ENCODE measurements around the gene ZNF740.
"Not testable (repeated sequence)": the region's sequence is repeated elsewhere in the genome, so short reads cannot be mapped to it uniquely, and the experiment has no call there.

The ZNF740 gene

GRCh38 chr12:53176750-53177149, 3.8 kb upstream of the ZNF740 start:
- Histone ChIP-seq H3K4me1 (ENCODE audit: insufficient read depth, low read length, severe bottlenecking) (peaks cover 16% of the 10 kb centered on the region), H3K9me2 (ENCODE audit: low read depth, low read length) (no peaks in the 10 kb centered on the region), H3K27ac (ENCODE audit: low read depth, low read length, poor library complexity, severe bottlenecking) (no peak overlapping the region), H3K9me3 (ENCODE audit: low read length) (no peaks in the 10 kb centered on the region), H3K4me2 (ENCODE audit: low read length) (no peak overlapping the region), H4K20me1 (ENCODE audit: insufficient read depth, low read length) (no peaks in the 10 kb centered on the region), H3K9ac (ENCODE audit: low read length) (no peak overlapping the region), H3K4me3 (ENCODE audit: low read depth, low read length, poor library complexity, severe bottlenecking) (no peak overlapping the region), H2AFZ (ENCODE audit: low read length) (no peak overlapping the region), H3K36me3 (ENCODE audit: insufficient read depth, low read length) (peaks cover 3% of the 10 kb centered on the region), H3K79me2 (ENCODE audit: insufficient read depth, low read length) (no peaks in the 10 kb centered on the region; the same call in 1 of the 2 replicates), H3K27me3 (ENCODE audit: insufficient read depth, low read length) (no peaks in the 10 kb centered on the region), H3F3A (ENCODE audit: insufficient read depth, low read length) (no peaks in the 10 kb centered on the region)
- TF ChIP-seq CTCF (IDR thresholded peaks at IDR 0.05; ENCODE audit: low read length): no peak
- TF ChIP-seq EZH2 (IDR thresholded peaks at IDR 0.05; ENCODE audit: borderline replicate concordance, low read length): no peak

GRCh38 chr12:53177447-53177846, 3.1 kb upstream of the ZNF740 start:
- H3K4me1 ChIP-seq (ENCODE audit: insufficient read depth, low read length, severe bottlenecking): peaks cover 23% of the 10 kb centered on the region
- peaks cover 10% of the 10 kb centered on the region for H3K36me3 ChIP-seq (ENCODE audit: insufficient read depth, low read length)

GRCh38 chr12:53178803-53179202, 1.7 kb upstream of the ZNF740 start:
- H2AFZ ChIP-seq (ENCODE audit: low read length); H3K9ac ChIP-seq (ENCODE audit: low read length); H4K20me1 ChIP-seq (ENCODE audit: insufficient read depth, low read length); H3F3A ChIP-seq (ENCODE audit: insufficient read depth, low read length); H3K4me3 ChIP-seq (ENCODE audit: low read depth, low read length, poor library complexity, severe bottlenecking); H3K9me2 ChIP-seq (ENCODE audit: low read depth, low read length); H3K27me3 ChIP-seq (ENCODE audit: insufficient read depth, low read length); H3K4me2 ChIP-seq (ENCODE audit: low read length); H3K9me3 ChIP-seq (ENCODE audit: low read length); H3K27ac ChIP-seq (ENCODE audit: low read depth, low read length, poor library complexity, severe bottlenecking); H3K79me2 ChIP-seq (ENCODE audit: insufficient read depth, low read length): not testable (repeated sequence)
- H3K36me3 ChIP-seq (ENCODE audit: insufficient read depth, low read length): peaks cover 24% of the 10 kb centered on the region
- H3K4me1 ChIP-seq (ENCODE audit: insufficient read depth, low read length, severe bottlenecking): peaks cover 34% of the 10 kb centered on the region

More at GRCh38 chr12:53177447-53177846, 3.1 kb upstream of the ZNF740 start:
- not testable (repeated sequence) for H4K20me1 ChIP-seq (ENCODE audit: insufficient read depth, low read length); H3K4me3 ChIP-seq (ENCODE audit: low read depth, low read length, poor library complexity, severe bottlenecking); H3F3A ChIP-seq (ENCODE audit: insufficient read depth, low read length); H3K9me2 ChIP-seq (ENCODE audit: low read depth, low read length); H3K9ac ChIP-seq (ENCODE audit: low read length); H2AFZ ChIP-seq (ENCODE audit: low read length); H3K27ac ChIP-seq (ENCODE audit: low read depth, low read length, poor library complexity, severe bottlenecking); H3K27me3 ChIP-seq (ENCODE audit: insufficient read depth, low read length); H3K9me3 ChIP-seq (ENCODE audit: low read length); H3K4me2 ChIP-seq (ENCODE audit: low read length); H3K79me2 ChIP-seq (ENCODE audit: insufficient read depth, low read length)

- H3F3A ChIP-seq (ENCODE audit: insufficient read depth, low read length): no peaks in the 10 kb centered on the region
- peaks cover 34% of the 10 kb centered on the region for H3K4me1 ChIP-seq (ENCODE audit: insufficient read depth, low read length, severe bottlenecking)
- peak overlapping the region; percentile 86 for H3K27ac ChIP-seq (ENCODE audit: low read depth, low read length, poor library complexity, severe bottlenecking)
- H3K36me3 ChIP-seq (ENCODE audit: insufficient read depth, low read length): peaks cover 33% of the 10 kb centered on the region
- TF ChIP-seq EZH2 (IDR thresholded peaks at IDR 0.05; ENCODE audit: borderline replicate concordance, low read length): no peak
- TF ChIP-seq CTCF (IDR thresholded peaks at IDR 0.05; ENCODE audit: low read length): no peak
- no peaks in the 10 kb centered on the region for H4K20me1 ChIP-seq (ENCODE audit: insufficient read depth, low read length)
- H3K9ac ChIP-seq (ENCODE audit: low read length): peak overlapping the region; percentile 86
- no peaks in the 10 kb centered on the region for H3K9me2 ChIP-seq (ENCODE audit: low read depth, low read length)
- H3K27me3 ChIP-seq (ENCODE audit: insufficient read depth, low read length): no peaks in the 10 kb centered on the region
- no peaks in the 10 kb centered on the region for H3K9me3 ChIP-seq (ENCODE audit: low read length)
- H3K4me2 ChIP-seq (ENCODE audit: low read length): peak overlapping the region; percentile 97
- H3K79me2 ChIP-seq (ENCODE audit: insufficient read depth, low read length): no peaks in the 10 kb centered on the region; the same call in 1 of the 2 replicates
- H3K4me3 ChIP-seq (ENCODE audit: low read depth, low read length, poor library complexity, severe bottlenecking): peak overlapping the region; percentile 76
- peak overlapping the region; percentile 82; the same call in 1 of the 2 replicates for H2AFZ ChIP-seq (ENCODE audit: low read length)
These were observed 769 bp upstream of the ZNF740 start for GRCh38 chr12:53179687-53180219.
